GM12865 (cell line): ENCODE measurements around the gene EMD.

Experiments
- DNase-seq: peaks from one replicate; pipeline ENCODE4 v3.0.0; 2010; ENCODE audit warnings: low read depth
- H3K4me3 ChIP-seq: 2 replicates; pipeline ENCODE4 v1.5.1; 2011; ENCODE audit warnings: mild to moderate bottlenecking, low read depth, low read length, control low read depth
- TF ChIP-seq, protein P1 (sequence below): IDR thresholded peaks from 2 replicates; pipeline ENCODE4 v1.5.1; 2011; ENCODE audit warnings: low read length, control low read depth, low read depth, inconsistent platforms; ENCODE audit not compliant: insufficient read depth; ENCODE audit errors: missing control alignments

Gene EMD

DNA sequence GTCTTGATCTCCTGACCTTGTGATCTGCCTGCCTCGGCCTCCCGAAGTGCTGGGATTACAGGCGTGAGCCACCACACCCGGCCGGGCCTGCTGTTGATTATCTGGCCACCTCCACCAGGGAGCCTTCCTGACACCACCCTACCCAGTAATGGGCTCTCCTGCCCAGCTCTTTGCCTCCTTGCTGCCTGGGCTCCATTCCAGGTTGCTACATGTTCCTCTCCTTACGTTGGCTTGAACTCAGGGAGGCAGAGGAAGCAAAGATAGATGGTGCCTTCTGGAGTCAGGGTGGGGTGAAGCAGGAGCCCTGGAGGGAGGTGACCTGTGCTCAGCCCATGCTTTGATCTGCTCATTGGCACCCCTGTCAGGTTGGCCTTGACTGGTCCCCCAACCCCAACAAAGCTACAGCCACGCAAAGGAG lies 31.0 kb upstream of the EMD start:
- TF ChIP-seq, protein P1, sequence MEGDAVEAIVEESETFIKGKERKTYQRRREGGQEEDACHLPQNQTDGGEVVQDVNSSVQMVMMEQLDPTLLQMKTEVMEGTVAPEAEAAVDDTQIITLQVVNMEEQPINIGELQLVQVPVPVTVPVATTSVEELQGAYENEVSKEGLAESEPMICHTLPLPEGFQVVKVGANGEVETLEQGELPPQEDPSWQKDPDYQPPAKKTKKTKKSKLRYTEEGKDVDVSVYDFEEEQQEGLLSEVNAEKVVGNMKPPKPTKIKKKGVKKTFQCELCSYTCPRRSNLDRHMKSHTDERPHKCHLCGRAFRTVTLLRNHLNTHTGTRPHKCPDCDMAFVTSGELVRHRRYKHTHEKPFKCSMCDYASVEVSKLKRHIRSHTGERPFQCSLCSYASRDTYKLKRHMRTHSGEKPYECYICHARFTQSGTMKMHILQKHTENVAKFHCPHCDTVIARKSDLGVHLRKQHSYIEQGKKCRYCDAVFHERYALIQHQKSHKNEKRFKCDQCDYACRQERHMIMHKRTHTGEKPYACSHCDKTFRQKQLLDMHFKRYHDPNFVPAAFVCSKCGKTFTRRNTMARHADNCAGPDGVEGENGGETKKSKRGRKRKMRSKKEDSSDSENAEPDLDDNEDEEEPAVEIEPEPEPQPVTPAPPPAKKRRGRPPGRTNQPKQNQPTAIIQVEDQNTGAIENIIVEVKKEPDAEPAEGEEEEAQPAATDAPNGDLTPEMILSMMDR: no peak
- no peak overlapping the region for H3K4me3 ChIP-seq
- no peak for DNase-seq

DNA sequence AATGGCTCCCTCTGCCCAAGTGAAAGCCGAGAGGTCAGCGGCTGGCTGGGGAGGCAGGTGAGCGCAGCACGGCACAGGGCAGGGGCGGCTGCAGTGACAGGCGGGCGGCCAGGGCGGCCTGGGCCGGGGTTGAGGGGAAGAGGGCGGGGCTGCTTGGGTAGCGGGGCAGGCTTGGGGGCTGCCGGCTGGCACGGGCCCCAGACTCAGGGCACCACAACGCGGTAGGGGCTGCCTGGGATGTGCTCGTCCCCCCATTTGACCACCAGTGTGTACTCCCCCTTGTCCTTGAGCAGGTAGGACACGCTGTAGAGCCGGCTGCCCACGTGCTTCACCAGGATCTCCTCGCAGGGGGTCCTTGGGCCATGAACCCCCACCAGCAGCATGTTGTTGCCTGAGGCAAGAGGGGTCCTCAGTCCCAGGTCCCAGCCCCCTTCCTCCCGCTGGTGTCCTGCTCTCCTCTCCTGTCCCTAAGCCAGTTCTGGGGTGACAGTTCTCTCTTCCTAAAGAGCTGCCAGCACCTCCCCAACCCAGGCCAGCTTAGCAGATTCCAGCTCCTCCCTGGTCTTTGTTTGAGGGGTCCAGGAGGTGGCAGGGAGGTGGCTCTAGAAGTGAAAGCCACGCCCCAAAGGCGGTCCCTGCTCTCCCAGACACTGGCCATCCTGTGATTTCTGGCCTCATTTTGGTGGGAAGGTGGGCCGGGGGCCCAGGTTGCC lies 30.3 kb upstream of the EMD start:
- no peak overlapping the region for H3K4me3 ChIP-seq
- no peak for DNase-seq
- TF ChIP-seq, protein P1: no peak

DNA sequence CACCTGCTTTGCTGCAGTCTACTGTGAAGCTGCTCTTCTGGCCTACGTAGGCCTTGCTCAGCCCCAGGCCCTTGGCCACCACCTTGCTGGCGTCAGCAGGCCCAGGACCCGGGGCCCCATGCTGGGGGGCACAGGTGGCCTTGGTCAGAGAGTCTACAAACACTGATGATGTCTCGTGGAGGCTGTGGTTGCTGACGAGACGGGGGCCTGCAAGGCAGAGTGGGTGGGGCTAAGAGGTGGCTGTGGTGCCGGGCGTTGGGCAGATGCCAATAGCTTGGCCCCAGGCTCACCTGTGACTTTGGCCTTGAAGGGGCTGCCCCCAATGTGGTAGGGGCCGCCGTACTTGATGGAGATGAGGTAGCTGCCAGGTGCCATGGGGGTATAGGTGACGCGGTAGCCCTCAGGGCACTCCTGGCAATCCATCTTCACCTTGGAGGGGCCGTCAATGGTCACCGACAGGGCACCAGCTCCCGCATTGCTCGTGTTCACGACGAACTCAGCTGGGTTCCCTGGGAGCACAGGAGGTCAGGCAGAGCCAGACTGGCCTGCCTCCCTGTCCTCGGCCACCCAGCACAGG lies 29.6 kb upstream of the EMD start:
- no peak for DNase-seq
- TF ChIP-seq, protein P1: no peak
- H3K4me3 ChIP-seq: no peak overlapping the region

DNA sequence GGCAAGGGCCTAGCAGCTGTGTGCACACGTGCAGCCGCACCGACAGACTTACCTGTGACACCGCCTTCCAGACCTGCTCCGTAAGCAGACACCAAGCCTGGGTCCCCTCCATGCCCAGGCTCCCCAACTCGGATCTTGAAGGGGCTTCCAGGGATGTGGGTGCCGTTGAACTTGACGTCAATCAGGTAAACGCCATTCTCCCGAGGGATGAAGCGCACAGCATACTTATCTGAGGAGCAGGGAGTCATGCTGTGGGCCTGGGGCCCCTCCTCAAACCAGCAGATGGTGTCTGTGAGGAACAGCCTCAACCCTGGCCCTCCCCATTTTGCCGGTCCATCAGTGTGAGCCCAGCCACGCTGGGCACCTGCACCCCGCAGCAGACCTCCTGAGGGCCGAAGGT lies 29.1 kb upstream of the EMD start:
- no peak for DNase-seq
- no peak overlapping the region for H3K4me3 ChIP-seq
- TF ChIP-seq, protein P1: no peak

DNA sequence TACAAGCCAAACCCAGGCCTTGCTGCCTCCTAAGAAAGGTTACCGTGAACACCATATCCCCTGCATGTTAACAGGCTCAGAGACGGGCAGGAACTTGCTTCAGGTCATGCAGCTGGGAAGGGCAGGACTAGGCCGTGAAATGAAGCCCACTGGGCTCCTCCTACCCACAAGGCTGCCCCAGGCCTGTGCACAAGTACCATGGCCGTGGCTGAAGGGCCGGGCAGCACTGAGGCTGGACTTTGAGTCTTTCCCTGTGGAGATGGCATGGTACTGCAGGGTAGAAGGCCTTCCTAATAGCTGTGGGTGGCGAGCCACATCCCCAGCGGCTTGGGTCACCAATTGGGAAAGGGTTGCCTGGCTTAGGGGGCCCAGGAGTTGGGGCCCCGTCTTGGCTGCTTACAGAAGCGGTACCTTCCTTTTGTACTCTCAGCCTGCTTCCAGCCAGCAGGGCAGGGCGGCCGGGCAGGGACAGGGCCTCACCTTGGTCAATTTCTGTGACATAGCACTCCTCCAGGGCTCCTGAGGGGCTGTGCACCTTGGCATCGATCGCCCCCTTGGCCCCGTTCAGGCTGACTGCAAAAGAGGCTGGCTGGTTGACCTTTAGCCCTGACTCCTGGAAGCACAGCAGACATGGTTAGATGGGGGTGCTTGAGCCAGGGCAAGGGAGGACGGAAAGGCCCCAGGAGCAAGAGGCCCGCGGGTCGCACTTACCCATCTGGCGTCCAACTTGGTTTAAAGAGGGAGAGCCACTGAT lies 28.5 kb upstream of the EMD start:
- no peak for DNase-seq
- H3K4me3 ChIP-seq: no peak overlapping the region
- TF ChIP-seq, protein P1: no peak

DNA sequence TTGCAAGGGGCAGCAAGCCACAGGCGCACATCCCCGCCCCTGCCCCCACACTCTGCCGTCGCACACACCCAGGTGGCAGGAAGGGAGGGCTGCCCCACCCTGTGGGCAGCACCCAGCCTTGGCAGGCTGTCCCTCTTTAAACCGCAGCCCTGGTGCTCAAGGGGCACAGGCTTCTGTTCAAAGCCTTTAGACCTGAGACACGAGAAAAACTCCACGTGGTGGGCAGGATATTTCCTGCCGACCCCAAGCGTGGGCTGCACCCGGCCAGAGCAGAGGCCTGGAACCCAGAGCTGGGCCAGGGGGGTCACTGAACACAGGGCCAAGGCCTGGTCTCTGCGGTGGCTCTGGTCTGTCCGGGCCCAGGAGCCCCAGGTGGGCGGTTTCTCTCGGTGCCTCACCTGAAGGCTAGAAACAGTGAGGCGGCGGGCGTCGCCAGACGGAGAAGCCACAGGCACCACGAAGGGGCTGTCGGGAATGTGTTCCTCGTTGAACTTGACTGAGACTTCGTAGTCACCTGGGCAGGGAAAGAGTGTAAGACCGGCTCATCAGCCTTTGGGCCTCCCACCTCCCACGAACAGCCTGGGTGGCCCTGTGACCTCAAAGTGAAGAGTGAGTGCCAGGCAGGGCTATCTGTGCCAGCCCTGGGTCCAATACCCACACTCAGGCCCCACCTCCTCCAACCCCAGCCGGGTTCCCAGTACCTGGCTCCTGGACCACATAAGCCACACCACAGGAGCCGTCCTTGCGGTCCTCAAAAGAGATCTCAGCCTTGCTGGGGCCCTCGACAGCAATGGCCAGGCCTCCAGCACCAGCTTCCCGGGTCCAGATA lies 27.7 kb upstream of the EMD start:
- H3K4me3 ChIP-seq: no peak overlapping the region
- TF ChIP-seq, protein P1: no peak
- DNase-seq: no peak
